Duodenal mucosa (tissue), 2 donors: ENCODE results near the gene KCNN3.

Source experiments
- H3K27ac ChIP-seq: one replicate; pipeline ENCODE4 v1.7.0; 2013; ENCODE audit warnings: low read depth, low read length
- H3K27me3 ChIP-seq, 2 donors: one replicate each; pipeline ENCODE4 v1.7.0; 2013; ENCODE audit warnings: low read length in 2 of 2, control low read depth in 1 of 2; ENCODE audit not compliant: insufficient read depth in 2 of 2, control insufficient read depth in 1 of 2
- H3K36me3 ChIP-seq, 2 donors: one replicate each; pipeline ENCODE4 v1.7.0; 2013; ENCODE audit warnings: low read length in 2 of 2, control low read depth in 1 of 2; ENCODE audit not compliant: insufficient read depth in 2 of 2, control insufficient read depth in 1 of 2
- H3K4me1 ChIP-seq, 2 donors: one replicate each; pipeline ENCODE4 v1.7.0; 2013; ENCODE audit warnings: low read length in 2 of 2, control low read depth in 1 of 2; ENCODE audit not compliant: insufficient read depth in 2 of 2, control insufficient read depth in 1 of 2
- H3K4me3 ChIP-seq, 2 donors: one replicate each; pipeline ENCODE4 v1.7.0; 2013; ENCODE audit warnings: low read length in 2 of 2, low read depth in 1 of 2
- H3K9ac ChIP-seq, 2 donors: one replicate each; pipeline ENCODE4 v1.7.0; 2013; ENCODE audit warnings: low read length in 2 of 2, low read depth in 1 of 2
- H3K9me3 ChIP-seq, 2 donors: one replicate each; pipeline ENCODE4 v1.7.0; 2013; ENCODE audit warnings: low read length in 2 of 2, control low read depth in 1 of 2; ENCODE audit not compliant: control insufficient read depth in 1 of 2

Gene KCNN3

GRCh38 chr1:154852845-154853244 is 17.2 kb downstream of the KCNN3 start:
- H3K27ac ChIP-seq: no peak overlapping the region

GRCh38 chr1:154851392-154852177 is 18.5 kb downstream of the KCNN3 start:
- Histone ChIP-seq H3K4me1 (no peaks in the 10 kb centered on the region), H3K27me3 (no peaks in the 10 kb centered on the region), H3K4me3 (no peak overlapping the region), H3K9ac (no peak overlapping the region), H3K27ac (no peak overlapping the region), H3K9me3 (no peaks in the 10 kb centered on the region), H3K36me3 (no peaks in the 10 kb centered on the region)

More at GRCh38 chr1:154852845-154853244, 17.2 kb downstream of the KCNN3 start:
- Histone ChIP-seq H3K27me3 (no peaks in the 10 kb centered on the region), H3K4me3 (no peak overlapping the region), H3K9ac (no peak overlapping the region), H3K36me3 (no peaks in the 10 kb centered on the region), H3K9me3 (no peaks in the 10 kb centered on the region), H3K4me1 (no peaks in the 10 kb centered on the region)

- Histone ChIP-seq H3K9me3 (no peaks in the 10 kb centered on the region), H3K27me3 (no peaks in the 10 kb centered on the region), H3K36me3 (no peaks in the 10 kb centered on the region), H3K9ac (no peak overlapping the region), H3K4me3 (no peak overlapping the region), H3K4me1 (no peaks in the 10 kb centered on the region), H3K27ac (no peak overlapping the region)
These were observed 20.4 kb downstream of the KCNN3 start for GRCh38 chr1:154849645-154850131.

- Histone ChIP-seq H3K9ac (no peak overlapping the region), H3K27ac (no peak overlapping the region), H3K36me3 (no peaks in the 10 kb centered on the region), H3K4me3 (no peak overlapping the region), H3K27me3 (no peaks in the 10 kb centered on the region), H3K9me3 (no peaks in the 10 kb centered on the region), H3K4me1 (no peaks in the 10 kb centered on the region)
These were observed 21.1 kb downstream of the KCNN3 start for GRCh38 chr1:154848983-154849382.

- Histone ChIP-seq H3K4me1 (no peaks in the 10 kb centered on the region), H3K9me3 (no peaks in the 10 kb centered on the region), H3K27ac (no peak overlapping the region), H3K27me3 (no peaks in the 10 kb centered on the region), H3K4me3 (no peak overlapping the region), H3K9ac (no peak overlapping the region), H3K36me3 (no peaks in the 10 kb centered on the region)
These were observed 22.2 kb downstream of the KCNN3 start for GRCh38 chr1:154847891-154848290.

GRCh38 chr1:154846565-154847442 is 23.3 kb downstream of the KCNN3 start:
- no peaks in the 10 kb centered on the region for H3K4me1 ChIP-seq
- H3K36me3 ChIP-seq: no peaks in the 10 kb centered on the region
- no peak overlapping the region for H3K4me3 ChIP-seq
- H3K9ac ChIP-seq: no peak overlapping the region
- H3K9me3 ChIP-seq: no peaks in the 10 kb centered on the region
- no peak overlapping the region for H3K27ac ChIP-seq
- no peaks in the 10 kb centered on the region for H3K27me3 ChIP-seq

GRCh38 chr1:154845879-154846278 is 24.2 kb downstream of the KCNN3 start:
- Histone ChIP-seq H3K4me3 (no peak overlapping the region), H3K9me3 (no peaks in the 10 kb centered on the region), H3K27ac (no peak overlapping the region), H3K36me3 (no peaks in the 10 kb centered on the region), H3K4me1 (no peaks in the 10 kb centered on the region), H3K9ac (no peak overlapping the region), H3K27me3 (no peaks in the 10 kb centered on the region)

GRCh38 chr1:154845174-154845573 is 24.9 kb downstream of the KCNN3 start:
- Histone ChIP-seq H3K27ac (no peak overlapping the region), H3K9me3 (no peaks in the 10 kb centered on the region), H3K4me3 (no peak overlapping the region), H3K9ac (no peak overlapping the region), H3K27me3 (no peaks in the 10 kb centered on the region), H3K4me1 (no peaks in the 10 kb centered on the region), H3K36me3 (no peaks in the 10 kb centered on the region)

- Histone ChIP-seq H3K36me3 (no peaks in the 10 kb centered on the region), H3K27me3 (no peaks in the 10 kb centered on the region), H3K27ac (no peak overlapping the region), H3K4me1 (no peaks in the 10 kb centered on the region), H3K9me3 (no peaks in the 10 kb centered on the region), H3K9ac (no peak overlapping the region), H3K4me3 (no peak overlapping the region)
These were observed 25.8 kb downstream of the KCNN3 start for GRCh38 chr1:154844297-154844681.

- no peaks in the 10 kb centered on the region for H3K36me3 ChIP-seq
- H3K27me3 ChIP-seq: peaks cover 0 to 3% of the 10 kb centered on the region in 2 donors
- no peaks in the 10 kb centered on the region for H3K4me1 ChIP-seq
- H3K9ac ChIP-seq: no peak overlapping the region
- no peak overlapping the region for H3K27ac ChIP-seq
- H3K9me3 ChIP-seq: no peaks in the 10 kb centered on the region
- no peak overlapping the region for H3K4me3 ChIP-seq
These were observed 26.3 kb downstream of the KCNN3 start for GRCh38 chr1:154843636-154844296.
